GM18868 (cell line): ENCODE measurements around the gene DAAM2.

ENCODE experiments used
- ATAC-seq: cut with Tn5 transposase; IDR thresholded peaks from one replicate; pipeline ENCODE4 v1.9.1; 2021; ENCODE audit warnings: mild to moderate bottlenecking, moderate library complexity; ENCODE audit not compliant: unreplicated experiment

Gene DAAM2

DNA sequence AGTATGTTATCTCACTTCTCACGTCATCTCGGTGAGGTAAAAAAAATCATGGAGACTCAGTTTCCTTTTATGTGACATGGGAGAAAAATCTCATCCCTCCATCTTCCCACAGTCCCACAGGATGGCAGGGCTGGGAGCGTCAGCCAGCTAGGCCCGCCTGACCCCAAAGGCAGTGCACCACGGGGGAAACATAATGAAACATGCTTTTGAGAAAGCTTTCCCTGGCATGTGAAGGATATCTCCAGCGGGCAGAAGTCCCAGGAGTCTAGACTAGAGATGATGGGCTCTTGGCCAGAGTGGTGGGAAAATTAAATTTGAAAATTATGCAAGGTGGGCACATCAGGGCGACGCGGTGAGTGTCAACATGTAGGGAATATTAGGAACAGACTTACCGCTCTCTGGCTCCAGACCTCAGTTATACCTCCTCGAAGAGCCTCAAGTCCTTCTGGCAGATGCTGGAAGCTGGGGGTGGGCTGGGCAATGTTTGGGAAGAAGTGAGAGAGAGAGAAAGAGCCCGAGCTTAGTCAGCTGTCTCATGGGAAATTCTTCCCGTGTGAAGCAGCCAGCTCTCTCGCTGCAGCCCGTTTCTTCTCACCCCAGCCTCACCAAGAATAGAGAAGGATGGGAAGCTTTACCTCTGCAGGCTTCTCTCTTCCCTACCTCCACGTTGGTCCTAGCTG is 89.8 kb downstream of the DAAM2 start:
- ATAC-seq: no peak

DNA sequence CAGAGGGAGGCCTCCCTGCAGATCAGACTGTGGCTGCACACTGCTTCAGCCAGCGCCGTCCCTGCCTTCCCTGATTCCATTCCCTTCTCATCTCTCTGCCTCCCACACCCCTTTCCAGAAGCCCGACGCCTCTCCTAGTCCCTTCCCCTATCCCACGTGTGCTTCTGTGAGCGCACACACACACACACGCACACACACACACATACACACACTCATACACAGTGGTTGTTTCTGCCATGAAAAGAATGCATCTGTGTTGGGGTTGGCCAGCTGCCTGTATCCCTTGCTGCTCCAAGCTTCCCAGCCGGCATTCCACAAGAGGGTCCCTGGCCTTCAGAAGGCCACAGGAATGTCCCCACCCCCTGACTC is 90.3 kb downstream of the DAAM2 start:
- ATAC-seq: no peak

DNA sequence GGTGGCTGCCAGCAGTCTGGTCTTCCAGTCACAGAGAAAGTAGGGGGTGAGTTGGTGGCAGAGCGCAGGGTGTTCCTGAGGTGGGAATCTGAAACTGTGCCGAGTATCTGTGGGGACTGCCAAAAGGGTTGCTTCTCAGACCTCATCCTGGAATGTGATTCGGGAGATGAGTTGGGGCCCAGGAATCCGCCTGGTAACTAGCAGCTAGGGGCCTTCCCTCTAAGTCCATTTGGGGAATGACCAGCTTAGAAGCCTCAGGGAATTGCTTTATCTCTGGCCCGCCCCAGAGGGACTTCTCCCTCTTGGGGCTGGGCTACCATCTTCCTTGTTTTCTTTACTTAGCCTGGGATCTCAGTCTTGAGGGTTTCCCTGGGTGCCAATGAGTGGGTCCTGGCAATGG is 92.5 kb downstream of the DAAM2 start:
- ATAC-seq: no peak

DNA sequence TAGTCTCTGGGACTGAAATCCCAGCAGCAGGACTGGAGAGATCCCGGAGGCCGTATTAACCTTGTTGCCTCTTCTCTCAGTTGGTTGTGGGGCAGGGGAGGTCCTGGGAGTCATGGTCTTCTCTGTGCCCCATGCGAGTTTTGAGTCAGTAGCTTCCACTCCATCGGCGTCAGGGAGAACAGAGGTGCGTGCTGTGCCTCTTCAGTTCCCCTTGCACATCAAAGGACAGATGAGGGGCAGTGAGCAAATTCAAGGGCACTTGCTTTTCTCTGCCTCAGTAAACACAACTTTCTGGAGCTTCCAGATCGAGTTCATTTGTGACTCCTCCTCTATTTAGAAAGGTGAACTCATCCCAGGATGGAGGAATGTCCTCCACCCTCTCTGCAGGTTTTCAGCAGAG is 93.5 kb downstream of the DAAM2 start:
- no peak for ATAC-seq

DNA sequence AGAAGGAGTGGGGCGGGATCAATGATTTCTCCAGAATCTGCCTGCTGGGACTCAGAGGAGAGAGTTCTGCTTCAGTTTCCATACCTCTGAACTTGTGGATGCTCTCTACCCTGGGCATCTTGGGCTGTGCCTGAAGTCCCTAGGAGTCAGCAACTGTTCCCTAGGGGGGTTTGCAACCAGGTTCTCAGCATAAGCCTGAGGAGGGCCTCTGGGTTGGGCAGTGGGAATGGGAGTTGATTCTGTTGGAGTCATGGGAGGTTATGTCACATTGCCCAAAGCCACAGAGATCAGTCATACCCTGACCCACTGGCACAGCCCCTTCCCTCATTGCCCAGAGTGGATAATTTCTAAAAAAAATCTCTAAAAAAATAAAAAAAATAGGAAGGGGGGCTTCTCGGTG is 94.7 kb downstream of the DAAM2 start:
- no peak for ATAC-seq

DNA sequence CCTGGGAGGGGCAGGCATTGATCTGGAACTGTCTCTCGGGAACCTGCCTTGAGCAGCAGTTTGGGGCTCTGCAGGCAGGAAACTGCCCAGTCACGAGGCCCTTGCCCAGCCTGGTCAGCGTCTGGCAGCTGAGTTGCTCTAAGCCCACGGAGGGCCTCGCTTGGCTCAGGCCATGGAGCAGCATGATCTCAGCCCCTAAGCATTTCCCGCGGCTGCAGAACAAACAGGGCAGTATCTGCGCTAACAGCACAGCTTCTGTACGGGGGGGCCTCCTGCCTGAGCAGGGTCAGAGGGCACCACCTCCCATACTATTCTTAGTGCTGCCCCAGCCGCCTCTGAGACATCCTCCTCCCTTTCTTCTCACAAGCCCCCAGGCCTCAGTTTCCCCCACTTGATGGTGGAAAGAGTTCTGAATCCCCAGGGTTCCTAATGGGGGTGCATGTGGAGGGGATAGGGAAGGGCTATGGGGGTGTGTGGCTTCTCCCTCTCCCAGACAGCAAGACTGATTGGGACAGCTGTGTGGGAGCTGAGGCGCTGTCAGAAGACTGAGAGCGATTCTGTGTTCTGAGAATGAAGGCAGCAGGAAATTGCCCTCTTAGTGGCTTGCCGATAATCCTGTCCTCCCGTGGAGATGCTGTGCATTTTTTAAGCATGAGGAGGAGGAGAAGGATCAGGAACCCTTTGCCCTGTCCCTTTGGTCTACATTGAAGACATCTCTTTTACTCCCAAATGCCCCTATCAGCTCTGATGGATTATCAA is 95.7 kb downstream of the DAAM2 start:
- no peak for ATAC-seq

DNA sequence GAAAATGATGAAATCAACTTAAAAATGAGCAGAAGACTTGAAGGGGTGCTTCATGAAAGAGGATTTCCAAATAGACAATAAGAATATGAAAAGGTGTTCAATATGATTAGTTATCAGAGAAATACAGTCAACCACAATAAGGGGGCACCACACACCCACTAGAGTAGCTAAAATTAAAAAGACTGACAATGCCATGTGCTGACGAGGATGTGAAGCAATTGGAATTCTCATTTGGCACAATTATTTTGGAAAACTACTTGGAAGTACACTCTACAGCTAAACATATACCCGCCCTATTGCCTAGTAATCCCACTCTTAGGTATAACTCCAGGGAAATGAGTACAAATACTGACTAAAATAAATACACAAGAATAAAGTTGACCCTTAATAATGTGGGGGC is 97.1 kb downstream of the DAAM2 start:
- ATAC-seq: no peak

GRCh38 chr6:39891353-39891752 is 99.2 kb downstream of the DAAM2 start:
- ATAC-seq: no peak

DNA sequence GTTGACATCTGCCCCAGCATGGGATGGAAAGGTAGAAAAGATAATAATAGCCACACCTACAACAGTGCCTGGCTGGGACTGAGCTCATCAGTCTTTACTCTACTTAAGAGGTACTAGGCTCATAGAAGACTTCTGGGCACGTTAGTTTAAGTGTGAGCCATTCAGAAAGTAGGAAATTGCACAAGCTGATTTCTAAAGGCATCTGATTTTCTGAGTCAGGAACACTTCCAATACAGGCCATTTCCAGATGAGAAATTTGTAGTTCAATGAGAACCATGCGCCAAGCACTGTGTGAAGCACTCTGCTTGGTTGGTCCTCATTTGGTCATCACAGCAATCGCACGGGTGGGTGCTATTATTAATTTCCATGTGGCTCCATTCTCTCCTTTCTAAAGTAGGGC is 99.8 kb downstream of the DAAM2 start:
- no peak for ATAC-seq

GRCh38 chr6:39892490-39893129 is 100.4 kb downstream of the DAAM2 start:
- no peak for ATAC-seq

- no peak for ATAC-seq
Observed at GRCh38 chr6:39893286-39893685, 101.1 kb downstream of the DAAM2 start.

DNA sequence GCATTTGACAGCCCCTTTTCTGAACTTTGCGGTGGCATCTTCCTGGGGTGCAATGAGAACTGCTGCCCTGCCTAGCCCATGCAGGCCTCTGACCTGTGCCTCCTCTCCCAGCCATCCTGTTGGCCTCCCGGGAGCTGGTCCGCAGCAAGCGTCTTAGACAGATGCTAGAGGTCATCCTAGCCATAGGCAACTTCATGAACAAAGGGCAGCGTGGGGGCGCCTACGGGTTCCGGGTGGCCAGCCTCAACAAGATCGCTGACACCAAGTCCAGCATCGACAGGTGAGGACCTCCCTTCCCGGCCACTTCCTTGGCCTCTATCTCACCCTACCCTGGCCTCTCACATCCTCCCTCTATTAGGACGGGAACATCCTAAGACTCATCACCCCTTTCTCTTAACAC is 104.5 kb downstream of the DAAM2 start:
- ATAC-seq: no peak

GRCh38 chr6:39897698-39898097 is 105.5 kb downstream of the DAAM2 start:
- ATAC-seq: no peak

GRCh38 chr6:39898625-39899024 is 106.4 kb downstream of the DAAM2 start:
- no peak for ATAC-seq

GRCh38 chr6:39899554-39900295 is 107.5 kb downstream of the DAAM2 start:
- ATAC-seq: no peak

DNA sequence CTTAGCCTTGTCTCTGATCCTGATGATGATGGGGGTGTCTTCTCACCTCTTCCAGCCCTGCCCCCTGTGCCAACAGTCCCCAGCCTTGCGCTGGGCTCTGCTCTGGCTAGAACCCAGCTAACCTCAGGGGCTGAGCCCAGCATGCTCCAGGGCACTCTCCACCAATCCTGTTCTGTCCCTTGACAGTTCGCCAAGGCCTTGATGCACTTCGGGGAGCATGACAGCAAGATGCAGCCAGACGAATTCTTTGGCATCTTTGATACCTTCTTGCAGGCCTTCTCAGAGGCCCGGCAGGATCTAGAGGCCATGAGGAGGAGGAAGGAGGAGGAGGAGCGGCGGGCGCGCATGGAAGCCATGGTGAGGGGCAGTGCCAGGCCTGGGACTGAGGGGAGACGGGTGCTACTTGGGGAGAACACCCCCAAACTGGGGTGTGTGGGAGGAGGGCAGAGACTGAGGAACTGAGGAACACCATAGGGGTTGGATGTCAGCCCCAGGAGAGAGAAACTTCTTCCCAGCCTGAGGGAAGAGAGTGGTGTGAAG is 109.0 kb downstream of the DAAM2 start:
- ATAC-seq: no peak

DNA sequence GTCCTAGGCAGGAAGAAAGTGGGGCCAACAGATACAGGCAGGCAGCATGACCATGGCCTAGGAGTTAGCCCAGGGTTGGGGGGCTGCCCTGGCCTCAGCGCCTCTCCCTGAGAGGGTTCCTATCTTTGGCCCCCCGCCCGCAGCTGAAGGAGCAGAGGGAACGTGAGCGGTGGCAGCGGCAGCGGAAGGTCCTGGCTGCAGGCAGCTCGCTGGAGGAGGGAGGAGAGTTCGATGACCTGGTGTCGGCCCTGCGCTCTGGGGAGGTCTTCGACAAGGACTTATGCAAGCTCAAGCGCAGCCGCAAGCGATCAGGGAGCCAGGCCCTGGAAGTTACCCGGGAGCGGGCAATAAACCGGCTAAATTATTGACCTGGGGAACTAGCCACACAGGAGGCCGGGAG is 109.5 kb downstream of the DAAM2 start:
- no peak for ATAC-seq

- no peak for ATAC-seq
Observed at GRCh38 chr6:39902136-39902535, 110.0 kb downstream of the DAAM2 start.

- no peak for ATAC-seq
Observed at GRCh38 chr6:39902786-39903465, 110.8 kb downstream of the DAAM2 start.

GRCh38 chr6:39903656-39904055 is 111.5 kb downstream of the DAAM2 start:
- ATAC-seq: no peak
